K562 (cell line): ENCODE results near the gene KLK10. TPM values are rescaled to one million over a fixed set of nuclear protein-coding genes. Genes with fewer than 3 reads are reported as not detected.

Source experiments
- ATAC-seq: fragments of 200-7000 bp; cut with Tn5 transposase; 3 replicates; pipeline ENCODE4 v1.9.1; 2020; ENCODE audit warnings: moderate library complexity
- BruUV-seq: library from RNA; stranded (reverse); fragments of 400-500 nt; replicated peaks from 2 replicates; lab custom pipeline; 2021; lab: Mats Ljungman, UMichigan
- CTCF ChIA-PET: fragments of 300-600 bp; formaldehyde crosslinking; extraction: SDS; loops from one replicate; lab custom pipeline; 2021; ENCODE audit warnings: low intra/inter-chr PET ratio; lab: Yijun Ruan, JAX
- POLR2A ChIA-PET: fragments of 300-600, 350-650 bp; sonication (Branson Sonifier 250); formaldehyde crosslinking; extraction: SDS; loops from one replicate; lab custom pipeline; 2021; ENCODE audit warnings: antibody characterized with exemption, inconsistent platforms; lab: Yijun Ruan, JAX
- DNase-seq, 4 experiments: peaks; one replicate each; pipeline versions ENCODE4 v3.0.0 to v3.0.0-alpha.2; 2011 to 2018; ENCODE audit warnings: low spot score in 3 of 4, mixed read lengths in 3 of 4; ENCODE audit errors: extremely low read depth in 1 of 4
- FAIRE-seq: peaks from 2 replicates; lab custom pipeline; 2011; peaks lifted over from hg19 to GRCh38; lab: Jason Lieb, UNC
- H2AFZ ChIP-seq: 2 replicates; pipeline ENCODE4 v1.6.0; 2011; ENCODE audit warnings: low read depth, low read length, control low read depth, inconsistent platforms
- H3K27ac ChIP-seq: fragments of 200-600 bp; 3 replicates; pipeline ENCODE4 v1.8.0; 2011; ENCODE audit warnings: low read depth, mild to moderate bottlenecking, control low read depth, inconsistent platforms, low read length, moderate library complexity, mixed read lengths; ENCODE audit errors: extremely low read depth
- H3K27me3 ChIP-seq, 2 experiments: fragments of 300-600 bp in 1 of 2; 2 replicates in 1 of 2; 3 replicates in 1 of 2; pipeline versions ENCODE4 v1.6.0 to v1.8.0; 2011; ENCODE audit warnings: inconsistent platforms in 2 of 2, low read length in 2 of 2, mild to moderate bottlenecking in 1 of 2, mixed read lengths in 1 of 2, moderate library complexity in 1 of 2; ENCODE audit not compliant: control insufficient read depth in 2 of 2, insufficient read depth in 2 of 2
- H3K36me3 ChIP-seq: fragments of 300-600 bp; 3 replicates; pipeline ENCODE4 v1.8.0; 2011; ENCODE audit warnings: mild to moderate bottlenecking, low read length, inconsistent platforms; ENCODE audit not compliant: control insufficient read depth, insufficient read depth
- H3K4me1 ChIP-seq, 2 experiments: fragments of 200-600 bp in 1 of 2; replicated peaks in 1 of 2; 2 replicates in 1 of 2; 3 replicates in 1 of 2; pipeline versions ENCODE4 v1.5.1 to v1.8.0; 2011; ENCODE audit warnings: inconsistent platforms in 2 of 2, low read length in 2 of 2, mild to moderate bottlenecking in 1 of 2, mixed read lengths in 1 of 2, moderate library complexity in 1 of 2; ENCODE audit not compliant: control insufficient read depth in 2 of 2, insufficient read depth in 2 of 2
- H3K4me2 ChIP-seq: 2 replicates; pipeline ENCODE4 v1.6.1; 2011; ENCODE audit warnings: low read length, control low read depth, inconsistent platforms, mixed read lengths; ENCODE audit not compliant: insufficient read depth
- H3K4me3 ChIP-seq: fragments of 200-600 bp; sonication (generic), shearing (Covaris generic); 2 replicates; pipeline ENCODE4 v1.5.1; 2016; ENCODE audit warnings: control low read depth, inconsistent platforms
- H3K79me2 ChIP-seq: fragments of 200-600 bp; 3 replicates; pipeline ENCODE4 v1.8.0; 2011; ENCODE audit warnings: low read length, inconsistent platforms; ENCODE audit not compliant: control insufficient read depth, insufficient read depth
- H3K9ac ChIP-seq, 2 experiments: 2 replicates each; pipeline versions ENCODE4 v1.6.0 to v1.6.1; 2011; ENCODE audit warnings: low read depth in 2 of 2, low read length in 2 of 2, control low read depth in 1 of 2, inconsistent platforms in 1 of 2, mild to moderate bottlenecking in 1 of 2, mixed read lengths in 1 of 2; ENCODE audit not compliant: insufficient read depth in 1 of 2
- H3K9me1 ChIP-seq: one replicate; pipeline ENCODE4 v1.6.0; 2011; ENCODE audit warnings: inconsistent platforms, mild to moderate bottlenecking, low read length, moderate library complexity; ENCODE audit not compliant: control insufficient read depth, insufficient read depth
- H3K9me3 ChIP-seq: replicated peaks from 2 replicates; pipeline ENCODE4 v1.5.1; 2011; ENCODE audit warnings: low read depth, low read length, inconsistent platforms; ENCODE audit not compliant: control insufficient read depth, insufficient read depth
- H4K20me1 ChIP-seq: replicated peaks from 2 replicates; pipeline ENCODE4 v1.6.1; 2011; ENCODE audit warnings: low read length, inconsistent platforms, mixed read lengths; ENCODE audit not compliant: control insufficient read depth, insufficient read depth
- GABPB1 ChIP-seq: sonication (generic); formaldehyde crosslinking; IDR thresholded peaks from 2 replicates; pipeline ENCODE4 v1.8.0; 2022; ENCODE audit warnings: mild to moderate bottlenecking, missing genetic modification reagents
- HMG20B ChIP-seq: fragments of 250-450 bp; sonication (Bioruptor Pico); IDR thresholded peaks from 2 replicates; pipeline ENCODE4 v1.5.0; 2021; ENCODE audit warnings: mild to moderate bottlenecking
- JUND ChIP-seq, 2 experiments: IDR thresholded peaks; 2 replicates in 1 of 2; 3 replicates in 1 of 2; pipeline ENCODE4 v1.6.1; 2011; ENCODE audit warnings: borderline replicate concordance in 2 of 2, low read depth in 2 of 2, low read length in 2 of 2, improper control_type of control experiment in 1 of 2, missing biosample characterization in 1 of 2, missing genetic modification characterization in 1 of 2, missing genetic modification reagents in 1 of 2
- NRF1 ChIP-seq, 2 experiments: fragments of 450-650 bp; IDR thresholded peaks in 1 of 2; conservative IDR thresholded peaks in 1 of 2; 2 replicates each; pipeline ENCODE4 v1.6.1; 2014; ENCODE audit warnings: mild to moderate bottlenecking in 2 of 2
- RBM17 ChIP-seq: fragments of 200-400 bp; formaldehyde crosslinking; IDR thresholded peaks from 2 replicates; pipeline ENCODE4 v1.6.1; 2017; ENCODE audit warnings: low read depth, mild to moderate bottlenecking, low read length, borderline replicate concordance
- THRAP3 ChIP-seq: fragments of 450-650 bp; IDR thresholded peaks from 2 replicates; pipeline ENCODE4 v1.6.1; 2016; ENCODE audit warnings: mild to moderate bottlenecking, inconsistent platforms, borderline replicate concordance
- WGBS: fragments of 100-300 bp; shearing (Covaris generic); methylation state at CpG from one replicate; pipeline ENCODE4 v1.1.6; 2016; ENCODE audit warnings: low coverage, mixed read lengths; ENCODE audit not compliant: insufficient coverage; ENCODE audit errors: missing lambda C conversion rate; 5-methylcytosine and 5-hydroxymethylcytosine counted together
- in situ Hi-C: fragments of 300-500 bp; cut with MboI; formaldehyde crosslinking; loops from 4 replicates; pipeline ENCODE4 v1.15.0; 2018; ENCODE audit warnings: inconsistent platforms, mixed read lengths
- intact Hi-C: fragments of 100-400 bp; cut with micrococcal nuclease; formaldehyde crosslinking; loops from 2 replicates; pipeline ENCODE4 v1.14.2; 2022
- polyA plus RNA-seq, 8 experiments: library from polyadenylated mRNA; depleted of rRNA in 4 of 8; stranded (reverse) in 5 of 8; unstranded in 3 of 8; fragments of >200 nt; fragmentation: Nextera tagmentation in 2 of 8; fragmentation: Illumina TruSeq in 1 of 8; extraction: Ambion mirVana in 2 of 8; extraction: Trizol in 1 of 8; gene quantifications; 2 replicates each; pipeline versions ENCODE4 v1.2.1 to v1.2.3, GENCODE V29; 2011 to 2014; ENCODE audit warnings: inconsistent platforms in 1 of 8, missing spikeins in 1 of 8
- total RNA-seq, 7 experiments: library from RNA; depleted of rRNA in 6 of 7; stranded (reverse); fragments of >200 nt in 6 of 7; fragmentation: Illumina TruSeq in 2 of 7; extraction: Trizol in 2 of 7; gene quantifications; 2 replicates each; pipeline versions ENCODE4 v1.2.1 to v1.2.3, GENCODE V29; 2011 to 2021; ENCODE audit warnings: low replicate concordance in 1 of 7

The KLK10 gene
- total and polyA plus RNA-seq, 9 of the 15 experiments (the other 6 are each of a cell fraction or from before 2014, with no cell fraction given) = 0.11 TPM; not detected in 8

- TF ChIP-seq NRF1 (conservative IDR thresholded peaks at IDR 0.05 in 1 of 2, IDR thresholded peaks at IDR 0.05 in 1 of 2) = peak in 1 of 2 experiments; percentile 17; a peak in 1 of 4 replicates
Measured at GRCh38 chr19:51016798-51017683, 2.5 kb downstream of the KLK10 start (continued).

GRCh38 chr19:51015691-51016267, 3.7 kb downstream of the KLK10 start:
- Histone ChIP-seq H3K9ac (no peak overlapping the region), H3K27me3 (peaks cover 5 to 44% of the 10 kb centered on the region in 2 experiments; a peak in 3 of 5 replicates), H3K4me2 (no peak overlapping the region), H3K4me3 (no peak overlapping the region), H3K9me3 (no peaks in the 10 kb centered on the region), H3K36me3 (no peaks in the 10 kb centered on the region), H3K9me1 (no peaks in the 10 kb centered on the region), H2AFZ (no peak overlapping the region), H4K20me1 (peaks cover 2% of the 10 kb centered on the region; the same call in 1 of the 2 replicates), H3K4me1 (peaks cover under 1 to 28% of the 10 kb centered on the region in 2 experiments), H3K27ac (no peak overlapping the region), H3K79me2 (no peaks in the 10 kb centered on the region)
- POLR2A ChIA-PET = interaction anchor here (0.9 to 1.1 kb wide), 2 partner anchors 17 to 77 kb away, joined by 3 read pairs; no protein-coding TSS in a partner anchor
- CTCF ChIA-PET = interaction anchor here (1.0 to 1.8 kb wide), 2 partner anchors 79 to 86 kb away, joined by 3 to 11 read pairs; no protein-coding TSS in a partner anchor
- ATAC-seq = no peak
- intact Hi-C loops (loop anchor here (2.0 kb wide), 1 partner anchor 85 kb away; no protein-coding TSS in a partner anchor), in situ Hi-C loops (no loop called here)
- TF ChIP-seq JUND (IDR thresholded peaks at IDR 0.05; ENCODE audit: borderline replicate concordance, low read depth, low read length) (no peak), JUND (tag; IDR thresholded peaks at IDR 0.05; ENCODE audit: borderline replicate concordance, low read depth, low read length) (no peak), GABPB1 (no peak), HMG20B (CRISPR knock-in tag) (no peak), THRAP3 (no peak), RBM17 (no peak)
- FAIRE-seq = no peak
- 12% methylated on average over 13 of the region's 19 CpGs for WGBS
- BruUV-seq = no TSS peak
- DNase-seq = no peak
